C1 segment of cervical spinal cord (tissue), 14 donors: ENCODE data around the gene SH3PXD2B.
A peak's percentile ranks its signal among the peaks of the same experiment; 100 is the strongest.
"Not testable (repeated sequence)": the region's sequence is repeated elsewhere in the genome, so short reads cannot be mapped to it uniquely, and the experiment has no call there.

Experiments used
- DNase-seq, 14 donors: peaks; one replicate each; lab custom pipeline; 2025; lab: John Stamatoyannopoulos, UW

The SH3PXD2B gene

GRCh38 chr5:172371684-172372083 lies 82.6 kb downstream of the SH3PXD2B start:
- no peak for DNase-seq

GRCh38 chr5:172370648-172371545 lies 83.4 kb downstream of the SH3PXD2B start:
- no peak for DNase-seq

DNA sequence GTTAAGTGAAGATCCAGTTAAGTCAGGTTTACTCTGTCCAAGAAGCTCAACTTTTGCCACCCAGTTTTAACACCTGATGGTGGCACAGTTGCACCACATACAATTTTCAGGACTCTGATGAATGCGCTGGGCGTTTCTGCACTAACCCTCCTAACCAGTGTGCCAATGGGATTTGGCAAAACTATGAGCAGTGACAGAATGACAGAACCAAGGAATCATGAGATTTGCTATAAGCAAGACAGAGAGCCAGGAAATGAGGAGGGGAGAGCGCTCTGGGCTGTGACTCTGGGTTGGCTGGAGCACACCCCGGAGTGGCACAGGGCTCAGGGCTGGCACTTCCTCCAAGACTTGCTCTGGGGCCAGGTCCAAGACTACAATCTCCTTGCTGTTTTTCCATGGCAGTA lies 84.1 kb downstream of the SH3PXD2B start:
- DNase-seq, result peak in 10 of 14 donors; percentile 20 to 79 (median 51)

DNA sequence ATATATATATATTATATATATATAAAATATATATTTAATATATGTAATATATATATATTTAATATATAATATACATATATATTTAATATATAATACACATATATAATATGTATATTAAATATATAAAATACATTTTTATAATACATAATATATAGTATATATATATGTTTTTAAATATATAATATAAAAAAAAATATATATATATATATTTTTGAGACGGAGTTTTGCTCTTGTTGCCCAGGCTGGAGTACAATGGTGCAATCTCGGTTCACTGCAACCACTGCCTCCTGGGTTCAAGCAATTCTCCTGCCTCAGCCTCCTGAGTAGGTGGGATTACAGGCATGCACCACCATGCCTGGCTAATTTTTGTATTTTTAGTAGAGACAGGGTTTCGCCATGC lies 85.6 kb downstream of the SH3PXD2B start:
- not testable (repeated sequence) for DNase-seq

DNA sequence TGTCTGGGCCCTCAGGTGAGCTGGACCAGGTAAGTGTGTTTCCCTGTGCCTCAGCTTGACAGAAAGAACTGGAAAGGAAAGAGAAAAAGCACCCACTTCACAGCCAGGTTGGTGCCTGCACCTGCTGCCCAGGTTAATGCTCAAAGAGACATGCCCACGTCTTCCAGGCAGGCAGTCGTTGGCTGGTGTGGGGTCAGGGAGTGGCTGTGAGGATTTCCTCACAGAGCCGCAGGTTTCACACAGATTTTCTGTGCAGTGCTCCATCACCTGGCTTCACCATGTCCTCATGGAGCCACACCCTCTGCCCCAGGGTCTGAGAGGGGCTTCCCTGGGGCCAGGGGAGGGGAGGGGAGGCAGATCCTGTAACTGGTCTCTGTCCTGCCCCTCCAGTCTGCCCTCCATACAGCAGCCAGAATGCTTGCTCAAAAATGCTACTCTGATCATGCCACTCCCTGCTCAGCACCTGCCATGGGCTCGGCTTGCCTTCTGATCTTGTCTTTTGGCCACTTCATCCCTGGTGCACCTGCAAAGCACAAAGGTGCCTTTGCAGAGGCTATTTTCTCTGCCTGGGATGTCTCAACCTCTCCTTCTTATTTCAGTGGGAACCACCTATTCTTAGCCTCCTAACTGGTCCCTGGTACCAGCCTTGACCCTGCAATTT lies 88.2 kb downstream of the SH3PXD2B start:
- no peak for DNase-seq

- DNase-seq, result peak in 11 of 14 donors; percentile 12 to 61 (median 35)
These were observed 89.6 kb downstream of the SH3PXD2B start for GRCh38 chr5:172364773-172365172.

GRCh38 chr5:172362755-172363154 lies 91.6 kb downstream of the SH3PXD2B start:
- DNase-seq, result no peak

GRCh38 chr5:172361566-172362238 lies 92.6 kb downstream of the SH3PXD2B start:
- peak in 2 of 14 donors; percentile 18 to 54 for DNase-seq

- DNase-seq, result no peak
These were observed 96.0 kb downstream of the SH3PXD2B start for GRCh38 chr5:172358345-172358744.

DNA sequence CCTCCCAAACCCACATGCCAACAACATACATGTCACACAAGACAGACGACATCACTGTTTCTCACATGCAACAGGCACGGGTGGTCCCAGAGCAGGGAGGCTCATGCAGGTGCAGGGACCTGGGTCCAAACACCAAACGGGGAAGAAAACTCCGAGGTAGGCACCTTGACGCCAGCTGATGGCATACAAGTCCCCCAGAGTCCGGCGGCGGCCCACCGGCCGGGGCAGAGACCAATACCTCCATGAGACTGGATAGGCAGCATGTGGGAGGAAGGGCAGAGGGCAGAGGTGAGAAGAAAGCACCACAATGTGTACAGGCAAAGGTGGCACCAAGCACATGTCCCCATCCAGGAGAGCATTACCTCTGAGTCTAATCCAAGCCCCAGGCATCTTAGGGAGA lies 97.8 kb downstream of the SH3PXD2B start:
- DNase-seq, result no peak

DNA sequence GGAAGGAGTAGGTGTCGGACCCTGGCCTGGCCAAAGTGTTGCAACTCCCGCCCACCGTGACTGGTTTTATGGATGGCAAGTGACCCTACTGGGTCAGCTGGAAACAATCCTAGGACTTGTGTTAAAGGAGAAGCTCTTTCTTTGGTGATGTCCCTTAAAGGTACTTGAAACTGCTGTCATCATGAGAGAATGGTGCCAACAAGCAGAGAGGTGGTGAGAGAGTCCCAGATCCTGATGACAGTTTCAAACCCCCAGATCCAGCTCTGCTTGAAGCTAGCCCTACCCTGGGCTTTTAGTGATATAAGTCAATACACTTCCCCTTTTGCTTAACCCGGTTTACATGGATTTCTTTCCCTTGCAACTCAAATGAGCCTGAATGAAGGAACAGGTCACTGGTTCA lies 98.3 kb downstream of the SH3PXD2B start:
- no peak for DNase-seq

DNA sequence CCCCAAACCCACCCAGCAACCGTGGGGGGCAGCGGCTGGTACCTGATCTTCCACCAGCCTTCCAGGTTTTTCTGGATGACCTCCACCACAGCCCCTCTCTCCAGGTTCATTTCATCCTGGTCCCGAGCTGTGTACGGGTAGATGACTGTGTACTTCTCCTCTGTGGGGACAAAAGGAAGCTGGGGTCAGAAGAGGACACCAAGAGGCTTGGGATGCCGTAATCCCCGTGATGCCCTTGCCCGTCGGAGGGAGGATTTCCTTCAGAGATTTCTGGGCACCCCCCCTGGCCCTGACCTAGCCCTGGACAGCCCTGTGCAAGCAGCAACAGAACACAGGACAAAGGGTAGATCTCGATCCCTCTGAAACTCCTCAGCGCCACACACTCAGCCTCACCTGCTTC lies 100.5 kb downstream of the SH3PXD2B start:
- DNase-seq, result no peak

DNA sequence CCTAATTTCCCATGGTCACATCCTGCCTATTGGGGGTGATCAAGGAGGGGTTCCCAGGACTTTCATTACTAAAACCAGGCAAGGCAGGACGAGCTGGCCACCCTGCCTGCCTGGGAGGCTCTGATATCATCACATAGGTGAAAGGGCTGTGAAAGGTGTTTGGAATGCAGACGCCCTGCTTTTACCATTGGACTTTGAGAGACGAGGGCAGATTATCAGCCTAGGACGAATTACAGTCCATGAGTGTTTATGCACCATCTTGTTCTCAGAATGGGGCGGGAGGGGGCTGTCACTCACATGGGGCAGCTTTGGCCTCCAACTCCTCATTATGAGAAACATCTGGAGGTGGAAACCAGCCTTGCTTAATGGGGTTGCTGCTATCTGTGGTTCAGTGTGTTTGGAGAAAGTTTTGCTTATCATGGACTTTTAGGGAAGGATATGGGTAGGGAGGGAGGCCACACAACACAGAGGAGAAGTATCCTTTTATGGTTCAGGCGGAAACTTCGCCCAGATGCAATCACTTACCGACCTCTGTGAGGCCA lies 101.0 kb downstream of the SH3PXD2B start:
- no peak for DNase-seq

GRCh38 chr5:172352526-172352925 lies 101.8 kb downstream of the SH3PXD2B start:
- not testable (repeated sequence) for DNase-seq

- no peak for DNase-seq
These were observed 103.0 kb downstream of the SH3PXD2B start for GRCh38 chr5:172351240-172351778.

- DNase-seq, result no peak
These were observed 103.8 kb downstream of the SH3PXD2B start for GRCh38 chr5:172350212-172351181.

DNA sequence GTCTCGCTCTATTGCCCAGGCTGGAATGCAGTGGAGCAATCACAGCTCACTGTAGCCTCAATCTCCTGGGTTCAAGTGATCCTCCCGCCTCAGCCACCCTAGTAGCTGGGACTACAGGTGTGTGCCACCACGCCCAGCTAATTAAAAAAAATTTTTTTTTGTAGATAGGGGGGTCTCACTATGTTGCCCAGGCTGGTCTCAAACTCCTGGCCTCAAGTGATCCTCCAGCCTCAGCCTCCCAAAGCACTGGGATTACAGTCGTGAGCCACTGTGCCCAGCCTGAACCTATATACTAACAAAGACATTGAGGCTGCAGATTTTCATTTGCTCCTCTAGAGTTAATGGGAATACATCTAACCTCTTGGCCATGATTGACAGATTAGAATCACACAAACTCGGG lies 105.6 kb downstream of the SH3PXD2B start:
- not testable (repeated sequence) for DNase-seq

GRCh38 chr5:172348084-172348483 lies 106.2 kb downstream of the SH3PXD2B start:
- DNase-seq, result no peak

- DNase-seq, result peak in 2 of 14 donors; percentile 11 to 21
These were observed 106.8 kb downstream of the SH3PXD2B start for GRCh38 chr5:172347496-172348052.

GRCh38 chr5:172345881-172346280 lies 108.4 kb downstream of the SH3PXD2B start:
- no peak for DNase-seq
